Mammary epithelial cell (primary cell): Measurements from ENCODE around the gene MED9.

Source experiments
- EZH2 ChIP-seq: IDR thresholded peaks from 2 replicates; pipeline ENCODE4 v1.6.1; 2012; ENCODE audit warnings: low read length, inconsistent platforms, borderline replicate concordance
- TF ChIP-seq, protein P1 (sequence below), 2 donors: IDR thresholded peaks in 1 of 2; conservative IDR thresholded peaks in 1 of 2; 2 replicates each; pipeline ENCODE4 v1.5.1; 2011 to 2012; ENCODE audit warnings: inconsistent platforms in 2 of 2, low read length in 2 of 2, mild to moderate bottlenecking in 2 of 2, control low read depth in 1 of 2, low read depth in 1 of 2; ENCODE audit not compliant: insufficient read depth in 1 of 2; ENCODE audit errors: extremely low read depth in 1 of 2

DNA sequence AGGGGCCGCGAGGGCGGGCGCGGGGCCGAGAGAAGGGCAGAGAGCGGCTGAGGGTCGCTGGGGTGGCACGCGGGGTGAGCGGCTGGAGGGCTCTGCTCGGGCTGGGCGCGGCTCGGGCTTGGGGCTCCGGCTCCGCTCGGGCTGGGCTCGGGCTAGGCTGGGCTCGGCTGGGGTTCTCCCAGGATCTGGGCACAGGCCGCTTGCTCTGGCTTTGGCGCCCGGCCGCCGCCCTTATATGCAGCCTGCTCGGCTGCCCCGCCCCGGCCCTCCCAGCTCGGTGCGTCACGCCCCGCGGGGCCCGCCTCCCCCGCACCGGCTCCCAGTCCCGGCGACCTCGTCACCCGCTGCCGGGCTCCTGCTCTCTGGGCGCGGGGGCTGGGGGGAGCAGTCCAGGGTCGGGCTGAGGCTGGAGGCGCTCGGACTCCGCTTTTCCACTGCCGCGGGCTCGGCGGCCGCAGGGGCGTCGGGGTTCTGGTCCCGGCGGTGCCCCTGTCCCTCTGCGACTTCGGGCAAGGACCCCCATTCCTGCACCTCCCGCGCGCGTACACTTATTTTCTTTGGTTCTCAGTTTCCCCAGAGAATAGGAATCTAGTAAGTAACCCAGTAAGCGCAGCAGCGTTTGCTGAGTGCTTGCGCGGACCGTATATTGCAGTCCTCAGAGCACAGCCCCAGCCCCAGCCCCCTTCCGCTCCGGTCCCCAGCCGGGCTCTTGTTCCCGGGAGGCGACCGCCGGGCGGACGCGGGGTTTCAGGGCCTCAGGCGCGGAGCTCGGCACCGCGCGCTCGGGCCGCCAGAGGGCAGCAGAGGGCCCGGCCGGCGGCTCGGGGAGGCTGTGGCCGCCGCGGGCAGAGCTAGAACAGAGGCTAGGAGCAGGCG is 19.6 kb downstream of the MED9 start, which contains the start of gene RASD1:
- TF ChIP-seq, protein P1, sequence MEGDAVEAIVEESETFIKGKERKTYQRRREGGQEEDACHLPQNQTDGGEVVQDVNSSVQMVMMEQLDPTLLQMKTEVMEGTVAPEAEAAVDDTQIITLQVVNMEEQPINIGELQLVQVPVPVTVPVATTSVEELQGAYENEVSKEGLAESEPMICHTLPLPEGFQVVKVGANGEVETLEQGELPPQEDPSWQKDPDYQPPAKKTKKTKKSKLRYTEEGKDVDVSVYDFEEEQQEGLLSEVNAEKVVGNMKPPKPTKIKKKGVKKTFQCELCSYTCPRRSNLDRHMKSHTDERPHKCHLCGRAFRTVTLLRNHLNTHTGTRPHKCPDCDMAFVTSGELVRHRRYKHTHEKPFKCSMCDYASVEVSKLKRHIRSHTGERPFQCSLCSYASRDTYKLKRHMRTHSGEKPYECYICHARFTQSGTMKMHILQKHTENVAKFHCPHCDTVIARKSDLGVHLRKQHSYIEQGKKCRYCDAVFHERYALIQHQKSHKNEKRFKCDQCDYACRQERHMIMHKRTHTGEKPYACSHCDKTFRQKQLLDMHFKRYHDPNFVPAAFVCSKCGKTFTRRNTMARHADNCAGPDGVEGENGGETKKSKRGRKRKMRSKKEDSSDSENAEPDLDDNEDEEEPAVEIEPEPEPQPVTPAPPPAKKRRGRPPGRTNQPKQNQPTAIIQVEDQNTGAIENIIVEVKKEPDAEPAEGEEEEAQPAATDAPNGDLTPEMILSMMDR (conservative IDR thresholded peaks at IDR 0.05 in 1 of 2, IDR thresholded peaks at IDR 0.05 in 1 of 2; ENCODE audit: extremely low read depth in 1 of 2, insufficient read depth in 1 of 2, low read depth in 1 of 2, low read length in 2 of 2) = peak; percentile 60 to 68
- TF ChIP-seq EZH2 = no peak
